CMK (cell line): Measurements from ENCODE around the gene ITPKA.
A peak's percentile ranks its signal among the peaks of the same experiment; 100 is the strongest.

Experiments
- DNase-seq: peaks from one replicate; pipeline ENCODE4 v3.0.0-alpha.2; 2010; ENCODE audit warnings: low read depth

The ITPKA gene

DNA sequence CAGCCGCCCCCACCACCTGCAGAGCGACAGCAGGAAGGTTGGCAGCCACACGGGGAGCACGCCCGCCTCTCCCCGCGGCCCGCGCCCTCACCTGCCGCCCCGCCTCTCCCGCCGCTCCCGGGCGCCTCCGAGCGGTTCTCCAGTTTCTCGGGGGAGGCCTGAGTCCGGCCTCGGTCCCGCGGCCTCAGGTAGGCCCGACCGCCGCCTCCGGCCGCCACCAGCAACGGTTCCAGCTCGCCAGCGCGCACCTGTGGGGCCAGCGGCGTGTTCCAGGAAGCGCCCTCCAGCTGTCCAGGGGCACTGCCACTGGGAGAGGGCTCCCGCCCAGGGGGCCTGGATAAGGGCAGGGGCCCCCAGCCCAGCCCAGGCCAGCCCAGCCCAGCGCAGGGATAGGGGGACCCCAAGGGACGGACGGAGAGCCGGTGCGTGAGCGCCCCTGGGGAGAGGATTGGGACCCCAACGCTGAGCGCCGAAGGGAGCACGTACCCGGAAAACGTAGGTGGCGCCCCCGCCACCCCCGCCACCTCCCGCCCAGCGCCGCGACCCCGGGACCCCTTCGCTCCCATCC is 17.7 kb downstream of the ITPKA start:
- DNase-seq: no peak

DNA sequence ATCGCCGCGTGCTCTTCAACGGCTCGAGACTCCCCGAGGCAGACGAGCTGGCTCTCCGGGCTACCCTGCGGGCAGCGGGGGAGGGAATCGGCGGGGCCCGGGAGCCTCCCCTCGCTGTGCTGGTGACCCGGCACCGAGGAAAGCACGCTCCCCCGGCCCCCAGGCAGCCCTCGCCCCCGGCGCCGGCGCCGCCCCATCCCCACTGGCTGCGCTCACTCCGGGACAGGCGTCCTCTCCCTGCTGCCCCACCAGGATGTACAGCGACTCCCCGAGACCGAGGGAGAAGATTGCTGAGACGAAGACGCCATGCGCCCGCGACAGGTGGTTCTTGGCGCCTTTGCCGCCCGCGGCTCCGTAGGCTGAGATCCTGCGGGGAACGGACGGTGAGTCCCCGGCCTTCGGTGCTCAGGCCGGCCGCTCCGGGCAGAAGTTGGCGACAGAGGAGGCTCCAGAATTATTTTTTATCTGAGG is 18.3 kb downstream of the ITPKA start:
- no peak for DNase-seq

DNA sequence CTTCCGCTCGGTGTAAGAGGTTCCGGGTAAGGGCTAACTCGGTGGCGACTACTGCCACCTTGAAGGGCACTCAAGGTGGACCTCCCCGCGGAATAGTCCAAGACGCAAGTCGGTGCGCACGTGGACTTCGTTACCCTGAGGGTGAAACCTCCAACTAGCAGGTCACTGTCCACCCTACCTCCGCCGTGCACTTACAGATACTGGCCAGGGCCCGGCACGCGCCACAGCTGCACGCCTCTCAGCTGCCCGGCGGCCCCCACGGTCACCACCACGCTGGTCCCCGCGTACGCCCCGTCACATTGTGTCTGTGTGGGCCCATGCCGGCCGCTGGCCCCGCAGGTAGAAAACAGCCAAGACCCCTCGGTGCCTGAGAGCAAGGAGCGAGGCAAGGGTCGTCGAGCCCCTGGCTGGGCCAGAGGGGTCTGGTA is 18.9 kb downstream of the ITPKA start:
- DNase-seq: no peak

DNA sequence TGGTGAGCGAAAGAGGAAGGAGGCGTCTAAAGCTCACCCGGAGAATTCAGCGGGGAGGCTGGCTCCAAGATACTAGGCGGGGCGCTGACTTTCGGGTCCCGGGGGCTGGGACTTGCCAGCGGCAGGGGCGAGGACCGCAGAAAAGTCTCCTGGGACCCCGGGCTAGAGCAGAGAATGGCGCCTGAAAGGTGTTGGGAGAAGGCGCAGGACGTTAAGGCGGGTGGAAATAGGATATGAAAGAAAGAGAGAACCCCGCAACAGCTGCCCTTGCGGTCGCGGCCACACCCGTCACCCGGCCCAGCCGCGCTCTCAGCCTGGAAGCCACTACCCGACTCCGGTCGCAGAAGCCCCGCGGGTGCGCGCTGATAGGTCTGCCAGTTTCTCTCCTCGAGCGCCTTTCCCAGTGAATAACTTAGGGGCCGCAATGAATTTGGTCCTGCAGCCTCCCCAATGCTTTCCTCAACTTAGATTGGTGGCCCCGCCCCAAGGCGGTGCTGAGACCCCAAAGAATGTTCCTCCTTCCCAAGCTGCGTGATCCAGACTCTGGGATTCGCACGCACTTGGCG is 19.3 kb downstream of the ITPKA start:
- DNase-seq: no peak

DNA sequence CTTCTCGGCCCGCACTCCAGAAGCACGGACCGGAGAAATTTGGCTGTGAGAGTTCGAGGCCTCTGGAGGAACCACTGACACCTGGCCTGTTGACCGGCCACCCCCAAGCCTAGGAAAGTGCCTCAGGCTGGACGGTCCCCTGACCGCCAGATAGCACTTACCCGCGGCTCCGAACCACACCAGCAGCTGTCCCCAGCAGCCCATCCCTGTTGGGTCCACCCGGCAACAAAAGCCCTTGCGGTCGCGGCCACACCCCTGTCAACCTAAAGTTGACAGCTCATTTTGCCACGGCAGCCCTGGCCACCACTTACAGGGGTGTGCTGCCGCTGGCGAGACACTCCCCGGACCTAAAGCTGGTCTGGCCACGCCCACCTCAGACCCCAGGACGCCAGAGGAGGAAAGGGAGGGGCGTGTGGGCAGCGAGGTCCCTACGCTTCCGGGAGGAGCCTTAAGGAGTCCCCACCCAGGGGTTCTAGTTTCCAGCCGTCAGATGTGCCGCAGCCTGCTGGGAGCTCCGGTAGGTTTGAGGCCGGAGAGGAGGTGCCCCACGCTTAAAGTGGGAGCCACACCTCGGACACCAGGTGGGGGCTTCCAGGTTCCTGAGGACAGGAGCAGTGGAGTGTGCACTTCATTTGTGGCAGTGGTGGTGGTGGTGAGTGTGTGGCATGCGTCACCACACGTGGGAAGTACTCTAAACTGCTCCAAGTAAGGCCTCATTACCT is 20.0 kb downstream of the ITPKA start, which contains the start of gene LTK:
LTK (minus strand) TSS at position 322 of the 722 bp plus-strand sequence; CDS start at position 204, 118 bp downstream.
- peak; percentile 89 for DNase-seq

DNA sequence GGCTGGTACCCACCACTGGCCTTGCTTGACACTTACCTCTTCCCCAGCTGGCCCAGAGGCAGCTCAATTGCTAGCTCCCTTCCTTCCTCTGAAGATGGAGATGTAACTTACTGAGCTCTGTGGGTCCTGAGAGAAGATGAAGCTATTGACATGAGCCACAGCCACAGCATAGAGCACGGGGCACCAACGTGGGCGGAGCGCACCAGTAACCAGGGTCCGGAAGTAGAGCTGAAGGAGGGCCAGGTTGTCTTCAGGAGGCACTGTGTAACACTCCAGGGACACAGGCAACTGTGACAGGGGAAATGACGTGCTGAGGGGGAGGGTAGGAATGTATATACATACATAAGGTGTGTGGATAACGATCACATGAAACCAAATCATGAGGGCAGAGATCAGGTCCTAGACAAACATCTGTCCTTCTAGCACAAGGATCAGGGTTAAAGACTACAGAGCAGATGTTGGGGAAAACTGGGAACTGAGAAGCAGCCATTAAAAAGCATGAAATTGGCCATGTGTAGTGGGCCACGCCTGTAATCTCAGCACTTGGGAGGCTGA is 24.3 kb downstream of the ITPKA start:
- no peak for DNase-seq

DNA sequence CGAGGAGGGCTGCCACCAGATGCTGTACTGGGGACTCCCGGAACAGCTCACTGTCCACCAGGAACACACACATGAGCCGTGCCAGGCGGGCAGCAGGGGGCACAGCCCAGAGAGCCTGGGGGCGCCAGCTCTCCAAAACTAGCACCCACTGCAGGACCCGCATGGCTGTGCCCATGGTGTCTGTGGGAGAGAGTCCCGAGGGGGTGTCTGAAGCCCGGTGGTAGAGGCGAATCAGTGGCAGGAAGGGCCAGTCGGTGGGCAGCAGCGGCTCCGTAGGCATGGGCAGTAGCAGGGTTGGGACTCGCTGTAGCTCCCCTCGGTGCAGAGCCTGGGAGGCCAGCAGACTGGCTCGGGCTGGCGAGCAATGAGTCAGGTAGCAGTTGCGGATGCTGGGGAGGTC is 27.0 kb downstream of the ITPKA start:
- DNase-seq: no peak

DNA sequence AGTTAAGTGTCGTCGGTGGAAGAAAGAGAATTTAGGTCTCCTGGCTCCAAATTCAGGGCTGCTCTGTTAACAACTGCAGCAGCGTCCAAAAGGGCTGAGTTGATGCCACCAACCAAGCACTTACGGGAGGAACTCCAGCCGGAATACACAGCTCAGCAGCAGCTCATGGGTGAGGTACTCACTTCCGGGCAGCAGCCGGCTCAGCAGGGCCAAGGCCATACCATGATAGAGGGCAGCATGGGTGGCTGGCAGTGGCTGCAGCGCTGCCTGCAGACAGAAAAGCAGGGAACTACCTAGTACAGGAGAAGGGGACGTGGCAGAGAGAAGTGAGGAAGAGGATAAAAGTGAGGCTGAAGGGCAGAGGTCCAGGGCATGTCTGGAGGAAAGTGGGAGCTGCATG is 27.9 kb downstream of the ITPKA start:
- DNase-seq: no peak

DNA sequence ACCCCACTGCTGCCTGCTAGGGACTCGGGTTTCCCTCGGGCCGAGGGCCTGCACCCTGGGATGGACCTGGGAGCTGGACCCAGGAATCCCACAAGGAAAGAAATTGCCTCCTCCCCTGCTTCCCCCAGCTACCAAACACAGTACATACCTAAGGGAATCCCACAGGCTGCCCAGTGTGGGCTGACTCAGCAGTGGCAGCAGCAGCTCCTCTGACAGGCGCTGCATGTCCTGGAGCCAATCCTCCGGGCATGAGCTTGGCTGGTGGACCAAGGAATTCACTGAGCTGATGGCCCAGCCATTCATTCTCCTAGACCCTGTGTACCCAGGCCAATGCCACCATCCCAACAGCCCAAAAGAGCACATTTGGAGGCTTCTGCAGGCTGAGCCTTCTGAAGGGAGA is 29.4 kb downstream of the ITPKA start:
- no peak for DNase-seq

DNA sequence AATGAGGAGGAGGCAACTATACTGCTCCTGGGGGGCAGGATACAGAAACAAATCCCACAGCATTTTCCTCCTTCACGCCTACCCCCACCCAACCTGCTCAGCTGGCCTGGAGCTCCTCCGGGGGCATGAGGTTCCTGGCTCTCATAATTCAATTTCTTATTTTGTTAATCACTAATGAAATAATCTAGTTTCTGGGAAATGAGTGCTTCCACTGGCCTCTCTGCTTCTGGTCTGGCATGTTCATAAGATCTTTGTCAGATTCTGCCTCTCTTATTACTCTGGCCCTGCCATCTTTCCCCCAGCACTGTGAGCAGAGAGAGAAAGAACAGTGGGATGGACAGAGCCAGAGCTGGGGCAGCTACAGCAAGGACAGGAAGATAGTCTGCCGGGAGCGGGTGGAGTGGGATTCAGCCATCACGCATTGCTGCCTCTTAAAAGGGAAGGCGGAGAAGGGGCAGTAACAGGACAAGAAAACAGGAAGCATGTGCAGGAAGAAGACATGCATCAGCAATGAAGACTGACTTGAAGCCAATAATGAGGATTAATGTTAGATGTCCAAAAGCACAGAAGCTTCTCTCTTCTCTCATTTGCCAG is 36.8 kb downstream of the ITPKA start:
- DNase-seq: no peak

DNA sequence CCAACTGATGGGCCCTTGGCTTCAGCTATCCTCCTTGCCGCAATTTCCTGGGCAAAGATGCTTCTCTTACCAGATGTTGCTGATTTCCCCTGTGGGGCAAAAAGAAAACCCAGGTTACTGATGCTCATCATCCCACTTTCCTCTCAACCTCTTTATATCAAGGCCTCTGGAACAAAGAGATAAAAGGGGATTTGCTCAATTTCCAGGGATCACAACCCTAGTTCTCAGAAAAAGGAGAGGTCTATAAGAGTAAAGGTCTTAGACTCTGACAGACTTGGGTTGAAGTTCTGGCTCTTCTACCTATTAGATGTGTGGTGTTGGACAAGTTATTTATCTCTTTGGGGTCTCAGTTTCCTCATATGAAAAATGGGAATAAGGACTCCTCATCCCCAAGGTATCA is 41.9 kb downstream of the ITPKA start:
- no peak for DNase-seq

DNA sequence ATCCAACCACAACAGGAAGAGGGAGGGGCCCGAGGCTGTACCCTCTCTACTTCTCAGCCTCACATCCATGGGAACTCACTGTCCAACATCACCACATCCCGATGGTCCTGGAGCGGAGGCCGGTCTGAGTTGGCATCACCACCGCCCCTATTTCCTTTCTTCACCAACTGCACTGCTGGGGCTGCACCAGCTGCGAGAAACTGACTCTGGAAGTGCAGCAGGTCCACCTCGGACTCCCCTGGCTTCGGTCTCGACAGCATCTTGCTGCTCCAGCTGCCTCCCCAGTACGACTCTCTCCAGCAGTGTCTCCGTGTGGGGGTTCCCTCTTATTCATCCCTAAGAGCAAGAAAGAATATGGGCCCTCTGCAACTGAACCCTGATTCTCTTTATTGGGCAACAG is 43.2 kb downstream of the ITPKA start:
- no peak for DNase-seq

DNA sequence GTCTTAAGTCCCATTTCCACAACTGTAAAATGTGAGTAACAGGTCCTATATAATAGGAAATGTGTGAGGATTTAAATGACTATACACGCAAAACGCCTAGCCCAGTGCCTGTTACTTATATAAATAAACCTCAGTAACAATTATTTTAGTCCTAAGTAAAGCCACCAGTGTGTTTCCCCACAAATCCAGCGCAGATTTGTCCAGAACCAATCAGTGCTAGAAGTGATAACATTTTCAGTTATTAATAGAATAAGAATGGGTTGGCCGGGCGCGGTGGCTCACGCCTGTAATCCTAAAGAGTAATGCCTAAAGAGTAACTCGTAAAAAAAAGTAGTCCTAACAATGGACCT is 49.8 kb downstream of the ITPKA start:
- DNase-seq: no peak

DNA sequence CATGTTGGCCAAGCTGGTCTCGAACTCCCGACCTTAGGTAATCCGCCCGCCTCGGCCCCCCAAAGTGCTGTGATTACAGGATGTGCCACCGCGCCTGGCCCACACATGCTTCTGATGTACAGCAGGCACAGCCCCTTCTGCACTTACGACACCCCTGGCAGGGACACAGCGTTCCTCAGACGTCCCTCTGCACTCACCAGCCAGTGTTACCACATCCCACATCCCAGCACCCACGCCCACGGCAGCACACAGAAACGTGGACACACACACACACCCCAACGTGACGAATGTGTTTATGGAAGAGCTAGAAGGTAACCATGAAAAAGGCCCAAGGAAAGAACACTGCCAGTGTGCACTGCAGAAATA is 51.0 kb downstream of the ITPKA start:
- DNase-seq: no peak

DNA sequence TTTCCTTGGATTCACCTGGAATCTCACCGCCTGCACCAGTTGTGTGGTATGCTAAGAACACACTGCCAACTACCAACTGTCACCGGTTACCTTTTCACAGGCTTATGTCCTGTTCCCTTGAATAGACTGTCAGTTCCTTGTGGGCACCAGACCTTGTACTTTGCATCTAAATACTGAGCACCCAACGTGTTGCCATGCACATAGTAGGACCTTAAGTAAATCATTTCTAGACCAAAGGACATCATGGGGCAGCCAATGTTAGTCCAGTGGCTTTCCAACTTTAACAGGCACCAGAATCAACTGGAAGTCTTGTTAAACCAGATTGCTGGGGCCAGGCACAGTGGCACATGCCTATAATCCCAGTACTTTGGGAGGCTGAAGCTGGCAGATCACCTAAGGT is 51.5 kb downstream of the ITPKA start:
- DNase-seq: no peak

DNA sequence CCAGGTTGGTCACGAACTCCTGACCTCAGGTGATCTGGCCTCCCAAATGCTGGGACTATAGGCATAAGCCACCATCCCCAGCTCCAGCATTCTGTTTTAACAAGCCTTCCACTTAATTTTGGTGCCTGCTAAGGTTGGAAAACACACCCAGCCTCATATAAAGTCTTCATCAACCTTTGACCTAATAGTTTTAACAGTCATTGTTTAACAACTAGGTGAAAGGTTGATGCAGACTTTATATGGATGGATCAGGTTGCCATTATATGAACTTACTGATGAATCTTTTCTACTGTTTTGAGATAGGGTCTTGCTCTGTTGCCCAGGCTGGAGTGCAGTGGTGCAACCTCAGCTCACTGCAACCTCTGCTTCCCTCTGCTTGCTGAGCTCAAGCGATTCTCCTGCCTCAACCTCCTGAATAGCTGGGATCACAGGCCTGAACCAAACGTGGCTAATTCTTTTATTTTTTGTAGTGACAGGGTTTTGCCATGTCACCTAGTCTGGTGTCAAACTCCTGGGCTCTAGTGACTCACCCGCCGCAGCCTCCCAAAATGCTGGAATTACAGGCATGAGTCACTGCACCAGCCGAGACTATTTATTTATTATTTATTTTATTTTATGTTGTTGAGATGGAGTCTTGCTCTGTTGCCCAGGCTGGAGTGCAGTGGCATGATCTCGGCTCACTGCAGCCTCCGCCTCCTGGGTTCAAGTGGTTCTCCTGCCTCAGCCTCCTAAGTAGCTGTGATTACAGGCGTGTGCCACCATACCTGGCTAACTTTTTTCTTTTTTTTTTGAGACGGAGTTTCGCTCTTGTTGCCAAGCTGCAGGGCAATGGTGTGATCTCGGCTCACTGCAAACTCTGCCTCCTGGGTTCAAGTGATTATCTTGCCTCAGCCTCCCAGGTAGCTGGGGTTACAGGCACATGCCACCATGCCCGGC is 53.4 kb downstream of the ITPKA start:
- no peak for DNase-seq

DNA sequence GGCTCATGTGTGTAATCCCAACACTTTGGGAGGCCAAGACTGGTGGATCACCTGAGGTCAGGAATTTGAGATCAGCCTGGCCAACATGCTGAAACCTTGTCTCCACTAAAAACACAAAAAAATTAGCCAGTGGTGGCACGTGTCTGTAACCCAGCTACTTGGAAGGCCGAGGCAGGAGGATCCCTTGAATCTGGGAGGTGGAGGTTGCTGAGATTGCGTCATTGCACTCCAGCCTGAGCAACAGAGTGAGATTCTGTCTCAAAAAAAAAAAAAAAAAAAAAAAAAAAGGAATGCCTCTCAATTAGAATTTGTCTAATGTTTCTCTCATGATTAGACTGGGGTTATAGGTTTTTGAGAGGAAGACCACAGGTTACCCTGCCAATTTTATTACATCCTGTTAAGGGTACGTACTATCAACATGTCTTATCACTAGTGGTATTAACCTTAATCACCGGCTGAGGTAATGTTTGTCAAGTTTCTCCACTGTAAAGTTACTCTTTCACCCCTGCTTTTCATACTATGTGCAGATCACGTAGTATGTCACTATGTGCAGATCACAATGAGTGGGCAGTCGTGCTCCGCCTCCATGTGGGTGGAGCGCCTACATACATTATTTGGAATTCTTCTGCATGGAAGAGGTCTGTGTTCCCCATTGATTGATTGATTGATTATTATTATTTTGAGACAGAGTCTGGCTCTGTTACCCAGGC is 56.5 kb downstream of the ITPKA start:
- no peak for DNase-seq
